HG03139 (cell line): ENCODE measurements around the gene TSHZ2.
"Not testable (repeated sequence)": the region's sequence is repeated elsewhere in the genome, so short reads cannot be mapped to it uniquely, and the experiment has no call there.

Experiments used
- ATAC-seq: cut with Tn5 transposase; IDR thresholded peaks from one replicate; pipeline ENCODE4 v1.9.1; 2021; ENCODE audit not compliant: unreplicated experiment

TSHZ2 gene

GRCh38 chr20:53080969-53081871 lies 109.1 kb downstream of the TSHZ2 start:
- ATAC-seq, result no peak

- no peak for ATAC-seq
Observed at GRCh38 chr20:53081916-53082863, 110.0 kb downstream of the TSHZ2 start.

- no peak for ATAC-seq
Observed at GRCh38 chr20:53083411-53083810, 111.3 kb downstream of the TSHZ2 start.

- no peak for ATAC-seq
Observed at GRCh38 chr20:53084408-53084997, 112.3 kb downstream of the TSHZ2 start.

- no peak for ATAC-seq
Observed at GRCh38 chr20:53085720-53086119, 113.6 kb downstream of the TSHZ2 start.

- ATAC-seq, result no peak
Observed at GRCh38 chr20:53087037-53087777, 115.0 kb downstream of the TSHZ2 start.

- ATAC-seq, result no peak
Observed at GRCh38 chr20:53088786-53089185, 116.6 kb downstream of the TSHZ2 start.

- not testable (repeated sequence) for ATAC-seq
Observed at GRCh38 chr20:53089851-53090250, 117.7 kb downstream of the TSHZ2 start.

GRCh38 chr20:53091789-53092188 lies 119.6 kb downstream of the TSHZ2 start:
- no peak for ATAC-seq

- no peak for ATAC-seq
Observed at GRCh38 chr20:53092772-53093300, 120.7 kb downstream of the TSHZ2 start.

- ATAC-seq, result no peak
Observed at GRCh38 chr20:53097371-53097770, 125.2 kb downstream of the TSHZ2 start.

- ATAC-seq, result no peak
Observed at GRCh38 chr20:53097791-53098190, 125.6 kb downstream of the TSHZ2 start.

- ATAC-seq, result no peak
Observed at GRCh38 chr20:53098621-53099020, 126.5 kb downstream of the TSHZ2 start.

- ATAC-seq, result no peak
Observed at GRCh38 chr20:53099856-53100255, 127.7 kb downstream of the TSHZ2 start.

- no peak for ATAC-seq
Observed at GRCh38 chr20:53100476-53100911, 128.3 kb downstream of the TSHZ2 start.

- no peak for ATAC-seq
Observed at GRCh38 chr20:53101992-53102760, 130.0 kb downstream of the TSHZ2 start.

- ATAC-seq, result no peak
Observed at GRCh38 chr20:53103124-53103523, 131.0 kb downstream of the TSHZ2 start.

GRCh38 chr20:53104884-53105283 lies 132.7 kb downstream of the TSHZ2 start:
- ATAC-seq, result no peak

GRCh38 chr20:53116733-53117132 lies 144.6 kb downstream of the TSHZ2 start:
- ATAC-seq, result no peak

- no peak for ATAC-seq
Observed at GRCh38 chr20:53122853-53123252, 150.7 kb downstream of the TSHZ2 start.
